WI38 (cell line): ENCODE measurements around the gene NHP2.

Experiments used
- H3K4me3 ChIP-seq: 2 replicates; pipeline ENCODE4 v1.5.1; 2011; ENCODE audit warnings: low read depth, mild to moderate bottlenecking, control low read depth, low read length
- TF ChIP-seq, protein P1 (sequence below): IDR thresholded peaks from 2 replicates; pipeline ENCODE4 v1.5.1; 2012; ENCODE audit warnings: low read depth, mild to moderate bottlenecking, control low read depth, low read length

The NHP2 gene

DNA sequence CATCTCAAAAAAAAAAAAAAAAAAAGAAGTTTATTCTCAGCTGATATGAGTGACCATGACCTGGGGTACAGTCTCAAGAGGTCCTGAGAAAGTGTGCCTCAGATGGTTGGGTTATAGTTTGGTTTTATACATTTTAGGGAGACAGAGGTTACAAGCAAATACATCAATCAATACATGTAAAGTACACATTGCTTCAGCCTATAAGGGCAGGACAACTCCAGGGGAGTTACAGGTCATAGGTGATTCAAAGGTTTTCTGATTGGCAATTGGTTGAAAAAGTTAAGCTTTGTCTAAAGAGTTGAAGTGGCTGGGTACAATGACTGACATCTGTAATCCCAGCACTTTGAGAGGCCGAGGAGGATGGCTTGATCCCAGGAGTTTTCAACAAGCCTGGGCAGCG is 35.7 kb upstream of the NHP2 start:
- no peak overlapping the region for H3K4me3 ChIP-seq
- TF ChIP-seq, protein P1, sequence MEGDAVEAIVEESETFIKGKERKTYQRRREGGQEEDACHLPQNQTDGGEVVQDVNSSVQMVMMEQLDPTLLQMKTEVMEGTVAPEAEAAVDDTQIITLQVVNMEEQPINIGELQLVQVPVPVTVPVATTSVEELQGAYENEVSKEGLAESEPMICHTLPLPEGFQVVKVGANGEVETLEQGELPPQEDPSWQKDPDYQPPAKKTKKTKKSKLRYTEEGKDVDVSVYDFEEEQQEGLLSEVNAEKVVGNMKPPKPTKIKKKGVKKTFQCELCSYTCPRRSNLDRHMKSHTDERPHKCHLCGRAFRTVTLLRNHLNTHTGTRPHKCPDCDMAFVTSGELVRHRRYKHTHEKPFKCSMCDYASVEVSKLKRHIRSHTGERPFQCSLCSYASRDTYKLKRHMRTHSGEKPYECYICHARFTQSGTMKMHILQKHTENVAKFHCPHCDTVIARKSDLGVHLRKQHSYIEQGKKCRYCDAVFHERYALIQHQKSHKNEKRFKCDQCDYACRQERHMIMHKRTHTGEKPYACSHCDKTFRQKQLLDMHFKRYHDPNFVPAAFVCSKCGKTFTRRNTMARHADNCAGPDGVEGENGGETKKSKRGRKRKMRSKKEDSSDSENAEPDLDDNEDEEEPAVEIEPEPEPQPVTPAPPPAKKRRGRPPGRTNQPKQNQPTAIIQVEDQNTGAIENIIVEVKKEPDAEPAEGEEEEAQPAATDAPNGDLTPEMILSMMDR = no peak

DNA sequence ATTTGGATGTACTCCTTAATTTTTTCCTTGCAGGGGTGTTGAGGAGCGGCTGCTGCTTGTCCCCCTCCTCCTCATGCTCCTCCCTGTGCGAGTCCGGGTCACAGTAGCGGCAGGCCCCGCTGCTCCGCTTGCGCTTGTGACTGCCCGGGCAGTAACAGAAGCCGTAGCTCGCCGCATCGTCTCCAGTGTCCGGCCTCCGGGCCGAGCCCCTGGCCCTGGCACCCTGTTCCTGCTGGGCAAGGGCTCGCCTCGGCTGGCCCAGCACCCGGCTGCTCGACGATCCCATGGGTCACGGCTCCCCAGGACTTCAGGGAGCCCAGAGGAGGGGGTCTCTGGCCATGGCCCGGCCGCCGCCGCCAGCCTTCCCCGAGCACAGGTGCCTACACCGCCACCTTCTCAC is 33.3 kb upstream of the NHP2 start, which contains the start of gene GMCL2:
GMCL2 (minus strand) TSS at position 358 of the 400 bp plus-strand sequence; CDS start at position 286, 72 bp downstream.
- no peak within 1 kb of the TSS for H3K4me3 ChIP-seq
- TF ChIP-seq, protein P1 = no peak

DNA sequence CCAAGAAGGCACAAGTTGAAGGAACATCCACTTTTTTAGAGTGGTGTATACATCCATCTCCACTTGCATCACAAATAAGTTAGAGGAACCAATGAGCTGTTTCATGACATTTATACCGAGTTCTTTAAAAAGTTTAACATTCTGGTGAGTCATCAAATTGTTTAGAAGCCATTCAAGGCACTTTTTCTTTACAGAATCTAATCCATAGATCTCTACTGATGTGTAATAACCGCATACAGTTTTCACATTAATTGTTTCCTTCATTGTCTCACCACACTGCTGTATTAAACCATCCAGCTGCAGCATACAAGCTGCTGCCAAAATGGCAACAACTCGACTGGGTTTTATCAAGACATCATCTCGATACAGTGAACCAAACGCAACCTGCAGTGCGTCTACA is 32.7 kb upstream of the NHP2 start:
- TF ChIP-seq, protein P1 = no peak
- H3K4me3 ChIP-seq = no peak overlapping the region

DNA sequence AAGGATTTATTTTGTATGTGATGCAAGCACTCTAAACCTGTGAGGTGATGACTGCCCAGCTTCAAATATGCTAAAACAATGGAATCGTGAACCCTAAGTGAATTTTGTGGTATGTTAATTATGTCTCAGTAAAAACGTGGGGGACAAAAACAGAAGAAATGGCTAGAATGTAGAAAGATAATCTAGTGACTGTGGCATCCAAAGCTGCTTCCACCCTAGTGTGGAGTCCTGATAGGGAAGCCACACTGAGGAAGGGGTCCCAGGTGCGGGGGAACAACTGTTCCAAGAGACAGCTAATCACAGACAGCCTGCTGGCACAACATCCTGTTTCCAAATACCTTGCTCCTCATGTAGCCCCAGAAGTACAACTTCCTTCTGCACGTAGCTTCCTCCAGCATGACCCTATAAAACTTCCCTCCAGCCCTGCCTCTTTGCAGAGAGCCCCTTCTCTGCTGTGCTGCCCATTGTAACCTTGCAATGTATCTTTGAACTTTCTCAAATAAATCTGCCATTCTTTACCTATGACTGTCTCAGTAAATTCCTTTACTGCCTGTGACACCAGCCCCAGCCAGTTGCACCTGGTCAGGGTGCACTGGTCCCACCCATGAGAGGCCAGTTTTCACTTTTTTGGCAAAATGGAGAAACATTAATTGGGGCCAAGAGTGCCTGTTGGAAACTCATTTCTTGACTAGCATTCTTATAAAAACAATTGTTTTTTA is 28.6 kb upstream of the NHP2 start:
- no peak overlapping the region for H3K4me3 ChIP-seq
- TF ChIP-seq, protein P1 = no peak

DNA sequence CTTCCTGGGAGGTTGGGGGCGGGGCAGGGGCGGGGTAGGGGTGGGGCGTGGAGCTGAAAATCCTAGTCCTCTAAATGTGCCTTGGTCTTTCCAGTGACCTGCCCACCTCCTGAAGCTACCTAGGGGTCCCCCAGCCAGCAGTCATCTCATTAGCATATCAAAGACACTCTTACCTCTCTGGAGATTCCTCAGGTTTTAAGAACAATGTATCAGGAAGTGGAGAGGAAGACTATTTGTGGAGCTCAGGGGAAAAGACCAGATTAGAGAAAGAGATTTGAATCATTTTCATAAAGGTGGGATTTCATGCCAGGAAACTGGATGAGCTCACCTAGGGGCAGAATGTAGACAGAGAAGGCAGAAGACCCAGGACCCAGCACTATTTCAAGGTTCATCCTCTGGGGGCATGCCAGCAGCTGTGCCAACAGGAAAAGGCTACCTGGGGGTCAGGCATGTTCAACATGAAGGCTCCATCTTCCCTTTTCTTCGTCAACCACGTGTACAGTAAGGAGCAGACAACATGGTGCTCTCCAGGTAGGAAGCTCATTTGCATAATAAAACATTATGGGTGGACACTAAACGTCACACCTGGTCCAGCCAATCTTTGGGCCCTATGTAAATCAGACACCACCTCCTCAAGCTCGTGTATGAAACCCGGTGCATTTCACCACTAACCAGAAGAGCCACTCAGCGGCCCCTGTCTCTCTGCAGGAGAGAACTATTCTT is 26.6 kb upstream of the NHP2 start:
- H3K4me3 ChIP-seq = no peak overlapping the region
- TF ChIP-seq, protein P1 = no peak

DNA sequence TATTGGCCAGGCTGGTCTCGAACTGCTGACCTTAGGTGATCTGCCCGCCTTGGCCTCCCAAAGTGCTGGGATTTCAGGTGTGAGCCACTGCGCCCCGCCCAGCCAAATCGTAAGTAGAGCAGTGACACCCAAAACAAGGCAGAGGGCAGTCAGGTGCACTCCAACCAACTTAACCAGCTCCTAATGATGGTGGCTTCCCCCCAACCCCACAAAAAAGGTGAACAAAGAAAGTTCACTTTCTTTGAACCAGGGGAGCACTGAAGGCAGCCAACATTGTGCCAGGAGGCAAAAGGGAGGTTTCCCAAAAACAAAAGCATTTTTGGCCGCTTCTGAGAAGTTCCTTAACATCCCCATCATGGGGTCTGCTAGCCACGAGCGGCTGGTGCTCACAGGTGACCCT is 23.9 kb upstream of the NHP2 start:
- no peak overlapping the region for H3K4me3 ChIP-seq
- TF ChIP-seq, protein P1 = no peak

DNA sequence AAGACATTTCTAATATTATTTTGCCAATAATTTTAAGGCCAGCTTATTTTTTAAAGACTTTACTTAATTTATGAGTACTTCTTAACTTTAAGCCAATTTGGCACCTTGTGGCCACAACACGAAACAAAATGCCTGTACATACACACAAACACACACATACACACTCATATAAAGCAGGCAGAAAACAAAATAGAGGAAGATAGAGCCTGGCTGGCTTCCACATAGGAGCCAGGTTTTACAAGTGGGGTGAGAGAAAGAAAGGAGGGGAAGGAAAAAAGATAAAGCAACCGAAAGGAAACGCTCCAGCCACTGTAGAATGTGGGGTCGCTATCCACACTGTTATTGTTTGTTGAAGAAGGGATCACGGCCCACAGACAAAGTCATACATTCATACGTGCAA is 23.1 kb upstream of the NHP2 start:
- TF ChIP-seq, protein P1 = no peak
- no peak overlapping the region for H3K4me3 ChIP-seq
